K562 (cell line): ENCODE results near the gene FAM120B. TPM values are rescaled to one million over a fixed set of nuclear protein-coding genes. Genes with fewer than 3 reads are reported as not detected.

ENCODE experiments used
- ATAC-seq: fragments of 200-7000 bp; cut with Tn5 transposase; 3 replicates; pipeline ENCODE4 v1.9.1; 2020; ENCODE audit warnings: moderate library complexity
- BruUV-seq: library from RNA; stranded (reverse); fragments of 400-500 nt; replicated peaks from 2 replicates; lab custom pipeline; 2021; lab: Mats Ljungman, UMichigan
- CTCF ChIA-PET: fragments of 300-600 bp; formaldehyde crosslinking; extraction: SDS; loops from one replicate; lab custom pipeline; 2021; ENCODE audit warnings: low intra/inter-chr PET ratio; lab: Yijun Ruan, JAX
- POLR2A ChIA-PET: fragments of 300-600, 350-650 bp; sonication (Branson Sonifier 250); formaldehyde crosslinking; extraction: SDS; loops from one replicate; lab custom pipeline; 2021; ENCODE audit warnings: antibody characterized with exemption, inconsistent platforms; lab: Yijun Ruan, JAX
- DNase-seq, 4 experiments: peaks; one replicate each; pipeline versions ENCODE4 v3.0.0 to v3.0.0-alpha.2; 2011 to 2018; ENCODE audit warnings: low spot score in 3 of 4, mixed read lengths in 3 of 4; ENCODE audit errors: extremely low read depth in 1 of 4
- FAIRE-seq: peaks from 2 replicates; lab custom pipeline; 2011; peaks lifted over from hg19 to GRCh38; lab: Jason Lieb, UNC
- H2AFZ ChIP-seq: 2 replicates; pipeline ENCODE4 v1.6.0; 2011; ENCODE audit warnings: low read depth, low read length, control low read depth, inconsistent platforms
- H3K27ac ChIP-seq: fragments of 200-600 bp; 3 replicates; pipeline ENCODE4 v1.8.0; 2011; ENCODE audit warnings: low read depth, mild to moderate bottlenecking, control low read depth, inconsistent platforms, low read length, moderate library complexity, mixed read lengths; ENCODE audit errors: extremely low read depth
- H3K27me3 ChIP-seq, 2 experiments: fragments of 300-600 bp in 1 of 2; 2 replicates in 1 of 2; 3 replicates in 1 of 2; pipeline versions ENCODE4 v1.6.0 to v1.8.0; 2011; ENCODE audit warnings: inconsistent platforms in 2 of 2, low read length in 2 of 2, mild to moderate bottlenecking in 1 of 2, mixed read lengths in 1 of 2, moderate library complexity in 1 of 2; ENCODE audit not compliant: control insufficient read depth in 2 of 2, insufficient read depth in 2 of 2
- H3K36me3 ChIP-seq: fragments of 300-600 bp; 3 replicates; pipeline ENCODE4 v1.8.0; 2011; ENCODE audit warnings: mild to moderate bottlenecking, low read length, inconsistent platforms; ENCODE audit not compliant: control insufficient read depth, insufficient read depth
- H3K4me1 ChIP-seq, 2 experiments: fragments of 200-600 bp in 1 of 2; replicated peaks in 1 of 2; 2 replicates in 1 of 2; 3 replicates in 1 of 2; pipeline versions ENCODE4 v1.5.1 to v1.8.0; 2011; ENCODE audit warnings: inconsistent platforms in 2 of 2, low read length in 2 of 2, mild to moderate bottlenecking in 1 of 2, mixed read lengths in 1 of 2, moderate library complexity in 1 of 2; ENCODE audit not compliant: control insufficient read depth in 2 of 2, insufficient read depth in 2 of 2
- H3K4me2 ChIP-seq: 2 replicates; pipeline ENCODE4 v1.6.1; 2011; ENCODE audit warnings: low read length, control low read depth, inconsistent platforms, mixed read lengths; ENCODE audit not compliant: insufficient read depth
- H3K4me3 ChIP-seq: fragments of 200-600 bp; sonication (generic), shearing (Covaris generic); 2 replicates; pipeline ENCODE4 v1.5.1; 2016; ENCODE audit warnings: control low read depth, inconsistent platforms
- H3K79me2 ChIP-seq: fragments of 200-600 bp; 3 replicates; pipeline ENCODE4 v1.8.0; 2011; ENCODE audit warnings: low read length, inconsistent platforms; ENCODE audit not compliant: control insufficient read depth, insufficient read depth
- H3K9ac ChIP-seq, 2 experiments: 2 replicates each; pipeline versions ENCODE4 v1.6.0 to v1.6.1; 2011; ENCODE audit warnings: low read depth in 2 of 2, low read length in 2 of 2, control low read depth in 1 of 2, inconsistent platforms in 1 of 2, mild to moderate bottlenecking in 1 of 2, mixed read lengths in 1 of 2; ENCODE audit not compliant: insufficient read depth in 1 of 2
- H3K9me1 ChIP-seq: one replicate; pipeline ENCODE4 v1.6.0; 2011; ENCODE audit warnings: inconsistent platforms, mild to moderate bottlenecking, low read length, moderate library complexity; ENCODE audit not compliant: control insufficient read depth, insufficient read depth
- H3K9me3 ChIP-seq: replicated peaks from 2 replicates; pipeline ENCODE4 v1.5.1; 2011; ENCODE audit warnings: low read depth, low read length, inconsistent platforms; ENCODE audit not compliant: control insufficient read depth, insufficient read depth
- H4K20me1 ChIP-seq: replicated peaks from 2 replicates; pipeline ENCODE4 v1.6.1; 2011; ENCODE audit warnings: low read length, inconsistent platforms, mixed read lengths; ENCODE audit not compliant: control insufficient read depth, insufficient read depth
- ATF3 ChIP-seq, 2 experiments: fragments of 450-650 bp in 1 of 2; sonication (generic) in 1 of 2; formaldehyde crosslinking in 1 of 2; IDR thresholded peaks in 1 of 2; conservative IDR thresholded peaks in 1 of 2; 2 replicates each; pipeline versions ENCODE4 v1.6.1 to v1.8.1; 2016 to 2023; ENCODE audit warnings: mild to moderate bottlenecking in 2 of 2, moderate library complexity in 2 of 2, inconsistent platforms in 1 of 2, missing genetic modification reagents in 1 of 2
- CCNT2 ChIP-seq: IDR thresholded peaks from 2 replicates; pipeline ENCODE4 v1.6.1; 2011; ENCODE audit warnings: borderline replicate concordance, low read depth, mild to moderate bottlenecking, moderate library complexity, mixed read lengths, low read length; ENCODE audit not compliant: insufficient read length; ENCODE audit errors: extremely low read depth
- DDX20 ChIP-seq: fragments of 450-650 bp; IDR thresholded peaks from 2 replicates; pipeline ENCODE4 v1.6.1; 2016; ENCODE audit warnings: missing genetic modification characterization, low read depth, mild to moderate bottlenecking, missing compliant biosample characterization, moderate library complexity
- KDM4B ChIP-seq, 2 experiments: fragments of 450-650 bp in 1 of 2; sonication (generic) in 1 of 2; IDR thresholded peaks; 2 replicates each; pipeline ENCODE4 v1.6.1; 2016 to 2017; ENCODE audit warnings: borderline replicate concordance in 2 of 2, antibody characterized with exemption in 1 of 2, low read depth in 1 of 2, mild to moderate bottlenecking in 1 of 2
- MYC ChIP-seq, 2 experiments: fragments of 250-450 bp in 1 of 2; sonication (Bioruptor Pico) in 1 of 2; IDR thresholded peaks; 2 replicates each; pipeline versions ENCODE4 v1.5.1 to v1.6.1; 2012 to 2021; ENCODE audit warnings: low read depth in 2 of 2, borderline replicate concordance in 1 of 2, improper control_type of control experiment in 1 of 2, low read length in 1 of 2, mild to moderate bottlenecking in 1 of 2, moderate library complexity in 1 of 2
- PRDM10 ChIP-seq: fragments of 450-650 bp; IDR thresholded peaks from 2 replicates; pipeline ENCODE4 v1.6.1; 2018; ENCODE audit not compliant: partially characterized antibody
- ZC3H11A ChIP-seq: IDR thresholded peaks from 2 replicates; pipeline ENCODE4 v1.6.1; 2012; ENCODE audit warnings: low read depth, low read length, improper control_type of control experiment
- WGBS: fragments of 100-300 bp; shearing (Covaris generic); methylation state at CpG from one replicate; pipeline ENCODE4 v1.1.6; 2016; ENCODE audit warnings: low coverage, mixed read lengths; ENCODE audit not compliant: insufficient coverage; ENCODE audit errors: missing lambda C conversion rate; 5-methylcytosine and 5-hydroxymethylcytosine counted together
- in situ Hi-C: fragments of 300-500 bp; cut with MboI; formaldehyde crosslinking; loops from 4 replicates; pipeline ENCODE4 v1.15.0; 2018; ENCODE audit warnings: inconsistent platforms, mixed read lengths
- intact Hi-C: fragments of 100-400 bp; cut with micrococcal nuclease; formaldehyde crosslinking; loops from 2 replicates; pipeline ENCODE4 v1.14.2; 2022
- polyA plus RNA-seq, 8 experiments: library from polyadenylated mRNA; depleted of rRNA in 4 of 8; stranded (reverse) in 5 of 8; unstranded in 3 of 8; fragments of >200 nt; fragmentation: Nextera tagmentation in 2 of 8; fragmentation: Illumina TruSeq in 1 of 8; extraction: Ambion mirVana in 2 of 8; extraction: Trizol in 1 of 8; gene quantifications; 2 replicates each; pipeline versions ENCODE4 v1.2.1 to v1.2.3, GENCODE V29; 2011 to 2014; ENCODE audit warnings: inconsistent platforms in 1 of 8, missing spikeins in 1 of 8
- total RNA-seq, 7 experiments: library from RNA; depleted of rRNA in 6 of 7; stranded (reverse); fragments of >200 nt in 6 of 7; fragmentation: Illumina TruSeq in 2 of 7; extraction: Trizol in 2 of 7; gene quantifications; 2 replicates each; pipeline versions ENCODE4 v1.2.1 to v1.2.3, GENCODE V29; 2011 to 2021; ENCODE audit warnings: low replicate concordance in 1 of 7

The FAM120B gene
- total and polyA plus RNA-seq, 9 of the 15 experiments (the other 6 are each of a cell fraction or from before 2014, with no cell fraction given), result 3.5 to 22.6 (median 14.7) TPM

GRCh38 chr6:170445971-170446370, 139.4 kb downstream of the FAM120B start:
- intact Hi-C loops (no loop called here), in situ Hi-C loops (no loop called here)
- H3K27ac ChIP-seq, result no peak overlapping the region
- no peak overlapping the region for H2AFZ ChIP-seq
- 11% methylated on average over 9 of the region's 9 CpGs for WGBS
- H3K79me2 ChIP-seq, result no peaks in the 10 kb centered on the region
- H3K9me1 ChIP-seq, result no peaks in the 10 kb centered on the region
- H3K4me1 ChIP-seq, result peaks cover 0 to 9% of the 10 kb centered on the region in 2 experiments; a peak in 1 of 5 replicates
- H3K4me3 ChIP-seq, result no peak overlapping the region
- H3K36me3 ChIP-seq, result no peaks in the 10 kb centered on the region
- DNase-seq, result no peak
- TF ChIP-seq ZC3H11A, result no peak
- ATAC-seq, result no peak
- BruUV-seq, result no TSS peak
- FAIRE-seq, result no peak
- no peak overlapping the region for H3K4me2 ChIP-seq
- H3K9ac ChIP-seq, result no peak overlapping the region
- no peaks in the 10 kb centered on the region for H3K9me3 ChIP-seq
- ChIA-PET CTCF (no interaction called here), POLR2A (interaction anchor here (1.3 to 2.8 kb wide), 2 partner anchors 9 to 15 kb away, joined by 3 to 12 read pairs; no protein-coding TSS in a partner anchor)
- peaks cover 76 to 87% of the 10 kb centered on the region in 2 experiments for H3K27me3 ChIP-seq
- H4K20me1 ChIP-seq, result peaks cover 20% of the 10 kb centered on the region

GRCh38 chr6:170446841-170447560, 140.4 kb downstream of the FAM120B start:
- WGBS, result 4% methylated on average over 15 of the region's 15 CpGs
- Histone ChIP-seq H3K36me3 (no peaks in the 10 kb centered on the region), H3K4me2 (no peak overlapping the region), H3K9ac (no peak overlapping the region), H2AFZ (no peak overlapping the region), H3K4me3 (no peak overlapping the region), H3K27ac (no peak overlapping the region), H3K9me3 (no peaks in the 10 kb centered on the region), H3K9me1 (no peaks in the 10 kb centered on the region), H3K27me3 (peaks cover 84 to 93% of the 10 kb centered on the region in 2 experiments), H3K4me1 (peaks cover 0 to 14% of the 10 kb centered on the region in 2 experiments; a peak in 1 of 5 replicates), H4K20me1 (peaks cover 20% of the 10 kb centered on the region), H3K79me2 (no peaks in the 10 kb centered on the region)
- in situ Hi-C loops, result no loop called here
- DNase-seq, result no peak
- ChIA-PET POLR2A (interaction anchor here (2.8 kb wide), 1 partner anchor 10 kb away, joined by 12 read pairs; no protein-coding TSS in a partner anchor), CTCF (no interaction called here)
- no peak for ATAC-seq
- no TSS peak for BruUV-seq
- intact Hi-C loops, result no loop called here
- FAIRE-seq, result no peak
- TF ChIP-seq ATF3 (IDR thresholded peaks at IDR 0.05) (no peak), ATF3 (CRISPR knock-in tag; conservative IDR thresholded peaks at IDR 0.05) (no peak), CCNT2 (no peak), KDM4B (IDR thresholded peaks at IDR 0.05; ENCODE audit: borderline replicate concordance in 2 of 2, low read depth in 1 of 2) (no peak), DDX20 (tag) (no peak), MYC (IDR thresholded peaks at IDR 0.05; ENCODE audit: low read depth, low read length) (no peak), MYC (CRISPR knock-in tag; IDR thresholded peaks at IDR 0.05; ENCODE audit: borderline replicate concordance, low read depth) (no peak), PRDM10 (no peak)
